WTC11 (cell line): ENCODE measurements around the gene ADPRS.

ENCODE experiments used
- ATF1 ChIP-seq: sonication (generic); formaldehyde crosslinking; IDR thresholded peaks from 2 replicates; pipeline ENCODE4 v1.8.1; 2023; ENCODE audit warnings: mild to moderate bottlenecking, moderate library complexity, missing genetic modification reagents
- ATF2 ChIP-seq: sonication (generic); formaldehyde crosslinking; IDR thresholded peaks from 2 replicates; pipeline ENCODE4 v1.8.1; 2022; ENCODE audit warnings: low read depth, missing genetic modification reagents, borderline replicate concordance
- ATF6 ChIP-seq: sonication (generic); formaldehyde crosslinking; IDR thresholded peaks from 2 replicates; pipeline ENCODE4 v1.8.1; 2023; ENCODE audit warnings: mild to moderate bottlenecking, missing genetic modification reagents
- CBFB ChIP-seq: sonication (generic); formaldehyde crosslinking; IDR thresholded peaks from 2 replicates; pipeline ENCODE4 v1.8.1; 2022; ENCODE audit warnings: mild to moderate bottlenecking, low read depth, missing genetic modification reagents
- CTCF ChIP-seq: fragments of 200-600 bp; IDR thresholded peaks from 2 replicates; pipeline ENCODE4 v1.8.0; 2022; ENCODE audit warnings: antibody characterized with exemption
- E2F4 ChIP-seq: sonication (generic); formaldehyde crosslinking; IDR thresholded peaks from 2 replicates; pipeline ENCODE4 v1.8.1; 2022; ENCODE audit warnings: low read depth, mild to moderate bottlenecking, moderate library complexity, missing genetic modification reagents, borderline replicate concordance
- ESRRA ChIP-seq: sonication (generic); formaldehyde crosslinking; IDR thresholded peaks from 2 replicates; pipeline ENCODE4 v1.8.1; 2022; ENCODE audit warnings: mild to moderate bottlenecking, missing genetic modification reagents, borderline replicate concordance
- FOXP1 ChIP-seq: sonication (generic); formaldehyde crosslinking; IDR thresholded peaks from 2 replicates; pipeline ENCODE4 v1.8.0; 2022; ENCODE audit warnings: missing genetic modification reagents, mild to moderate bottlenecking, moderate library complexity, borderline replicate concordance
- NR3C1 ChIP-seq: sonication (generic); formaldehyde crosslinking; conservative IDR thresholded peaks from 2 replicates; pipeline ENCODE4 v1.8.1; 2023; ENCODE audit warnings: low read depth, mild to moderate bottlenecking, missing genetic modification reagents
- OVOL2 ChIP-seq: fragments of 250-450 bp; sonication (Bioruptor Pico); IDR thresholded peaks from 2 replicates; pipeline ENCODE4 v1.9.0; 2021; ENCODE audit warnings: mild to moderate bottlenecking, borderline replicate concordance
- USF2 ChIP-seq: sonication (generic); formaldehyde crosslinking; IDR thresholded peaks from 2 replicates; pipeline ENCODE4 v1.8.1; 2023; ENCODE audit warnings: mild to moderate bottlenecking, missing genetic modification reagents, moderate library complexity

GRCh38 chr1:36116901-36117300, 28.2 kb downstream of the ADPRS start:
- TF ChIP-seq USF2 (CRISPR knock-in tag): no peak
- TF ChIP-seq OVOL2 (CRISPR knock-in tag): no peak
- TF ChIP-seq E2F4: no peak
- no peak for TF ChIP-seq ESRRA (CRISPR knock-in tag)
- no peak for TF ChIP-seq ATF2 (CRISPR knock-in tag)
- TF ChIP-seq CBFB (CRISPR knock-in tag): no peak
- no peak for TF ChIP-seq CTCF
- no peak for TF ChIP-seq NR3C1 (CRISPR knock-in tag)
- no peak for TF ChIP-seq ATF1 (CRISPR knock-in tag)
- TF ChIP-seq ATF6 (CRISPR knock-in tag): no peak
- no peak for TF ChIP-seq FOXP1 (CRISPR knock-in tag)
